Left ventricle myocardium inferior (tissue), 1 donor: ENCODE results near the gene BBS4. TPM values are rescaled to one million over a fixed set of nuclear protein-coding genes. Genes with fewer than 3 reads are reported as not detected.
A peak's percentile ranks its signal among the peaks of the same experiment; 100 is the strongest.
"Not testable (repeated sequence)": the region's sequence is repeated elsewhere in the genome, so short reads cannot be mapped to it uniquely, and the experiment has no call there.

ENCODE experiments used
- DNase-seq: peaks from one replicate; pipeline ENCODE4 v3.0.0-alpha.2; 2020
- H3K27ac ChIP-seq: fragments of 200-600 bp; replicated peaks from 2 replicates; pipeline ENCODE4 v1.8.0; 2021
- H3K27me3 ChIP-seq: fragments of 200-600 bp; 2 replicates; pipeline ENCODE4 v1.8.0; 2021; ENCODE audit warnings: low read depth
- H3K36me3 ChIP-seq: fragments of 200-600 bp; 2 replicates; pipeline ENCODE4 v1.8.0; 2021
- H3K4me1 ChIP-seq: fragments of 200-600 bp; 2 replicates; pipeline ENCODE4 v1.8.0; 2021
- H3K4me3 ChIP-seq: fragments of 200-600 bp; 2 replicates; pipeline ENCODE4 v1.8.0; 2021; ENCODE audit warnings: mild to moderate bottlenecking, moderate library complexity
- H3K9me3 ChIP-seq: fragments of 200-600 bp; replicated peaks from 2 replicates; pipeline ENCODE4 v1.8.0; 2021
- CTCF ChIP-seq: fragments of 200-600 bp; IDR thresholded peaks from 2 replicates; pipeline ENCODE4 v1.8.0; 2021; ENCODE audit warnings: antibody characterized with exemption, mild to moderate bottlenecking, borderline replicate concordance
- intact Hi-C: fragments of 100-400 bp; cut with micrococcal nuclease; formaldehyde crosslinking; loops from one replicate; pipeline ENCODE4 v1.11.0; 2022
- total RNA-seq: library from RNA; stranded (reverse); fragmentation: NEBNext Ultra II Directional; extraction: Animal tissue kit (Norgen Biotek cat#: 25700); gene quantifications from one replicate; pipeline ENCODE4 v1.2.1, GENCODE V29; 2021
- donor health status: DM: no; HTN: yes; CAD: no; lungs with severe emphysema.

Gene BBS4
- total RNA-seq, 1 donor from 2014 or later: 11.8 TPM

GRCh38 chr15:72670656-72671352 is 15.2 kb upstream of the BBS4 start:
- H3K4me1 ChIP-seq, H3K9me3 ChIP-seq, intact Hi-C loops, H3K36me3 ChIP-seq: not testable (repeated sequence)
- H3K27me3 ChIP-seq: peaks cover 22% of the 10 kb centered on the region
- peak overlapping the region; percentile 68 for H3K27ac ChIP-seq
- DNase-seq: peak; percentile 75
- TF ChIP-seq CTCF: peak; percentile 71
- H3K4me3 ChIP-seq: peak overlapping the region; percentile 51

DNA sequence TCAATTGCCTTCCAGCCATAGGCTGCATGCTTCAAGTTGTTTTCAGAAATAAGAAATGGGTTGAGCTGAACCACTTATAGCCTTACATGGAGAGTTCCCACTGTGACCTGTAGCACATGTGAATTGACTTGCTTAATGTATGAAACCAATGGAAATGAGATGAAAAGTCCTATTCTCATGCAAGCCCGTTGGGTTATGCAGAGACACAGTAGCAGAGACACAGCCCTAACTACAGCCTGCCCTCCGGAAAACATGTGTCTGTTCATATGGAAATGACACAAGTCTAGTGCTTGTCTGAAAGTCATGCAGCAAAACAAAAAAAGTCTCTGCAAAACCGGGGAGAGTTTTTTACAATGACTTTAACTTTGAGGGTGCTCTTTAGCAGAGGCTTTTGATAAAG is 14.5 kb upstream of the BBS4 start:
- no peaks in the 10 kb centered on the region for H3K9me3 ChIP-seq
- intact Hi-C loops: no loop called here
- H3K27ac ChIP-seq: no peak overlapping the region
- peaks cover 29% of the 10 kb centered on the region for H3K27me3 ChIP-seq
- H3K36me3 ChIP-seq: no peaks in the 10 kb centered on the region
- no peak for TF ChIP-seq CTCF
- no peak overlapping the region for H3K4me3 ChIP-seq
- H3K4me1 ChIP-seq: peaks cover 4% of the 10 kb centered on the region
- DNase-seq: no peak

DNA sequence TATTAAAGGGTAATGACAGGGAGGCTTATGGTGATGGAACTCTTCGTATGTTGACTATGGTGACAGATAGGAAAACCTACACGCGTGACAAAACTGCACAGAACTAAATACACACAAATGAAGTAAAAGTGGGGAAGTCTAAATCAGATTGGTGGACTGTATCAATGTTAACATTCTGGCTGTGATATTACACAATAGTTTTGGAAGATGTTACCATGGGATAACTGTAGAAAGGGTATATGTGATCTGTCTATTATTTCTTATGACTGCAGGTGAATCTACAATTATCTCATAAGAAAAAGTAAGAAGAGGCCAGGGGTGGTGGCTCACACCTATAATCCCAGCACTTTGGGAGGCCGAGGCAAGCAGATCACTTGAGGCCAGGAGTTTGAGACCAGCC is 9.2 kb upstream of the BBS4 start:
- H3K4me1 ChIP-seq: no peaks in the 10 kb centered on the region
- no peak for TF ChIP-seq CTCF
- no peak overlapping the region for H3K27ac ChIP-seq
- no peaks in the 10 kb centered on the region for H3K36me3 ChIP-seq
- DNase-seq: no peak
- H3K4me3 ChIP-seq: no peak overlapping the region
- intact Hi-C loops: no loop called here
- no peaks in the 10 kb centered on the region for H3K9me3 ChIP-seq
- H3K27me3 ChIP-seq: peaks cover 59% of the 10 kb centered on the region

- Histone ChIP-seq H3K27me3 (peaks cover 36% of the 10 kb centered on the region), H3K4me1 (peaks cover 9% of the 10 kb centered on the region), H3K27ac (no peak overlapping the region), H3K36me3 (no peaks in the 10 kb centered on the region), H3K4me3 (no peak overlapping the region), H3K9me3 (no peaks in the 10 kb centered on the region)
- DNase-seq: no peak
- no peak for TF ChIP-seq CTCF
- intact Hi-C loops: no loop called here
These were observed 5.1 kb upstream of the BBS4 start for GRCh38 chr15:72680931-72681330.

DNA sequence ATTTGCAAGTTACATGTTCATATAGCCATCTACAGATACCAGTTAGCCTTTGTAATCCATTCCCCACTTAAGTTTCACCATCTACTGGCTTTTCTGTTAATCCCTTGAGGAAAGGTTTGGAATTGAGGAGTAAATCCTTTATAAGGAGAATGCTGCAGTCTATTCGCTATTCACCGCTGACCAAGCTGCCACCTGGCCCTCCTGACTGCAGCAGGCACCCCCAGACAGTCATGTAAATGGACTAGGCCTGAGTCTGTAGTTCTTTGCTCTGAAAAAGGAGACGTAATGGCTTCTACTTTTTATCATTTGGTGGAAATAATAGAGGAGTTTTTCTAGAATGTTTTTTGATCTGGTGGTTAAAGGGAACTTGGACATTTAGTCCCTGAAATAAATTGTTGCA is 3.2 kb upstream of the BBS4 start:
- H3K27ac ChIP-seq: no peak overlapping the region
- H3K4me3 ChIP-seq: no peak overlapping the region
- peaks cover 25% of the 10 kb centered on the region for H3K4me1 ChIP-seq
- no peak for TF ChIP-seq CTCF
- H3K27me3 ChIP-seq: peaks cover 17% of the 10 kb centered on the region
- H3K36me3 ChIP-seq: no peaks in the 10 kb centered on the region
- intact Hi-C loops: no loop called here
- H3K9me3 ChIP-seq: no peaks in the 10 kb centered on the region
- DNase-seq: no peak
